CD4-positive, alpha-beta T cell (primary cell): ENCODE results near the gene RBMS1. TPM values are rescaled to one million over a fixed set of nuclear protein-coding genes. Genes with fewer than 3 reads are reported as not detected.

ENCODE experiments used
- ATAC-seq: fragments of 200-7000 bp; cut with Tn5 transposase; one replicate; pipeline ENCODE4 v1.10.0; 2022; ENCODE audit warnings: mild to moderate bottlenecking; ENCODE audit not compliant: poor library complexity
- CTCF ChIA-PET: fragments of 350-600 bp; sonication (Branson Sonifier 250); formaldehyde crosslinking; loops from one replicate; lab custom pipeline; 2021; ENCODE audit warnings: antibody characterized with exemption, inconsistent platforms; lab: Charles Lee
- POLR2A ChIA-PET: fragments of 350-600 bp; sonication (Branson Sonifier 250); formaldehyde crosslinking; loops from one replicate; lab custom pipeline; 2021; ENCODE audit warnings: antibody characterized with exemption, inconsistent platforms; lab: Charles Lee
- DNase-seq, 14 experiments: peaks; one replicate each; pipeline ENCODE4 v3.0.0-alpha.2; 2013 to 2020; ENCODE audit warnings: mixed read lengths in 2 of 14
- H3K27ac ChIP-seq, 2 donors: one replicate each; pipeline versions ENCODE4 v1.5.1 to v1.7.0; 2013; ENCODE audit warnings: low read length in 2 of 2, low read depth in 1 of 2, mild to moderate bottlenecking in 1 of 2
- H3K27me3 ChIP-seq, 2 experiments: 1 replicate in 1 of 2; 2 replicates in 1 of 2; pipeline versions ENCODE4 v1.6.1 to v1.7.0; 2013; ENCODE audit warnings: low read length in 2 of 2, control low read depth in 1 of 2, mild to moderate bottlenecking in 1 of 2, moderate library complexity in 1 of 2; ENCODE audit not compliant: insufficient read depth in 2 of 2, control insufficient read depth in 1 of 2
- H3K36me3 ChIP-seq: one replicate; pipeline ENCODE4 v1.6.1; 2013; ENCODE audit warnings: low read length, control low read depth; ENCODE audit not compliant: insufficient read depth
- H3K4me1 ChIP-seq: one replicate; pipeline ENCODE4 v1.6.1; 2013; ENCODE audit warnings: low read length, control low read depth; ENCODE audit not compliant: insufficient read depth
- H3K4me3 ChIP-seq: one replicate; pipeline ENCODE4 v1.5.1; 2013; ENCODE audit warnings: mild to moderate bottlenecking, low read length, moderate library complexity
- H3K9me3 ChIP-seq, 2 experiments: 1 replicate in 1 of 2; 2 replicates in 1 of 2; pipeline versions ENCODE4 v1.6.1 to v1.7.0; 2013; ENCODE audit warnings: low read length in 2 of 2, mild to moderate bottlenecking in 2 of 2, control low read depth in 1 of 2, moderate library complexity in 1 of 2; ENCODE audit not compliant: control insufficient read depth in 1 of 2, insufficient read depth in 1 of 2
- H3K27ac Mint-ChIP-seq: one replicate; pipeline ENCODE4 v1.8.0; 2020; ENCODE audit warnings: mixed read lengths
- H3K27me3 Mint-ChIP-seq: one replicate; pipeline ENCODE4 v1.8.0; 2021; ENCODE audit warnings: mixed read lengths
- H3K36me3 Mint-ChIP-seq: one replicate; pipeline ENCODE4 v1.8.0; 2021; ENCODE audit warnings: low read depth, mixed read lengths
- H3K4me1 Mint-ChIP-seq: one replicate; pipeline ENCODE4 v1.8.0; 2021; ENCODE audit warnings: low read depth, mixed read lengths
- H3K4me3 Mint-ChIP-seq: one replicate; pipeline ENCODE4 v1.8.0; 2020; ENCODE audit warnings: mild to moderate bottlenecking, mixed read lengths
- H3K9me3 Mint-ChIP-seq: one replicate; pipeline ENCODE4 v1.8.0; 2020; ENCODE audit warnings: mixed read lengths
- intact Hi-C, 2 experiments: fragments of 100-400 bp; cut with DNase I in 1 of 2; cut with micrococcal nuclease in 1 of 2; formaldehyde crosslinking; loops; one replicate each; pipeline versions ENCODE4 v1.15.1 to v1.9.0; 2023 to 2025; cut with DNase I, micrococcal nuclease
- total RNA-seq, 174 experiments: library from RNA in 2 of 174; stranded (reverse) in 2 of 174; gene quantifications; one replicate each; pipeline ENCODE4 v1.2.3 and lab custom pipeline; 2021 to 2026
- TF ChIP-seq, protein P1 (sequence below): fragments of 200-600 bp; IDR thresholded peaks from one replicate; pipeline ENCODE4 v1.8.0; 2022; ENCODE audit warnings: antibody characterized with exemption, mild to moderate bottlenecking

RBMS1 gene
- total RNA-seq, 2 experiments from 2014 or later, result 88.6 to 90.3 TPM

DNA sequence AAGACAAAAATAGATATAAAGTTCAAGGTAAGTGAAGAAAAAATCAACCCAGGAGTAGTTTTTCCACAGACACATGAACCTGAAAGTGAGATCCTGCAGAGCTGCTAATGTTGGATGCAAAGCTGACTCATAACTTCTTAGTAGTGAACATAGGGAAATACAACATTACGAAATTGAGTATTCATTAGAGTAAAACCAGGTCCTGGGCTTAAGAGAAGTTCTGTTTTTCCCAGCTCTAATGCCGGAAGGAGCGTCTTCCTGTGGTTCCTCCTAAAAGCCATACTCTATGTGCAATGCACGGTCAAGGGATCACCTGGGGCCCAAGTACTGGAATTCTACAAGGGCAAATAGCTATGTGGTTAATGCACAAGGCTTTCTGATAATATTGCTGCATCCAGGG lies 141.7 kb downstream of the RBMS1 start:
- intact Hi-C loops, result loop anchor here in 1 of 2 experiments (2.0 kb wide), 1 partner anchor 643 kb away; no protein-coding TSS in a partner anchor
- no peaks in the 10 kb centered on the region for H3K27me3 Mint-ChIP-seq

DNA sequence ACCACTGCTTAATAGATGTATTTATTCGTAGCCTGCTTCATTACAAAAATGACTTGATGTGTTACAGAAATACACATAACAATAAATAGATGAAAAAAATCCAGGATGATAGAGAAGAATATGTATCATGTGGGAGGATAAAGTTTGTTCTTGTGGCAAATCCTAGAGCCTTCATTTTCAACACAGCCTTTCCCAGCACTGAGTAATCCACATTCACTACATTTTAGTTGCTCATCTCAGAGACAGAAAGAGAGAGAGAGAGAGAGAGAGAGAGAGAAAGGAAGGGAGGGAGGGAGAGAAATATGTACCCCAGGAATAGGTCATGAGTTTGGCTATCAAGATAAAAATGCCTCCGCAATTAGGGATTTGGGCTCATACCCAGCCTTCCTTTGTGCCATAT lies 144.3 kb downstream of the RBMS1 start:
- no peaks in the 10 kb centered on the region for H3K27me3 Mint-ChIP-seq
- no peak overlapping the region for H3K27ac ChIP-seq
- H3K27me3 ChIP-seq, result no peaks in the 10 kb centered on the region
- H3K9me3 ChIP-seq, result no peaks in the 10 kb centered on the region
- peaks cover 8% of the 10 kb centered on the region for H3K36me3 ChIP-seq
- DNase-seq (no peak), ATAC-seq (no peak)
- CTCF ChIA-PET, result no interaction called here
- H3K4me1 ChIP-seq, result peaks cover 12% of the 10 kb centered on the region
- peak overlapping the region; percentile 19 for H3K27ac Mint-ChIP-seq
- intact Hi-C loops, result no loop called here
- H3K9me3 Mint-ChIP-seq, result no peaks in the 10 kb centered on the region
- no peak overlapping the region for H3K4me3 ChIP-seq
- H3K4me1 Mint-ChIP-seq, result peaks cover 86% of the 10 kb centered on the region
- H3K36me3 Mint-ChIP-seq, result peaks cover 36% of the 10 kb centered on the region
- TF ChIP-seq, protein P1, sequence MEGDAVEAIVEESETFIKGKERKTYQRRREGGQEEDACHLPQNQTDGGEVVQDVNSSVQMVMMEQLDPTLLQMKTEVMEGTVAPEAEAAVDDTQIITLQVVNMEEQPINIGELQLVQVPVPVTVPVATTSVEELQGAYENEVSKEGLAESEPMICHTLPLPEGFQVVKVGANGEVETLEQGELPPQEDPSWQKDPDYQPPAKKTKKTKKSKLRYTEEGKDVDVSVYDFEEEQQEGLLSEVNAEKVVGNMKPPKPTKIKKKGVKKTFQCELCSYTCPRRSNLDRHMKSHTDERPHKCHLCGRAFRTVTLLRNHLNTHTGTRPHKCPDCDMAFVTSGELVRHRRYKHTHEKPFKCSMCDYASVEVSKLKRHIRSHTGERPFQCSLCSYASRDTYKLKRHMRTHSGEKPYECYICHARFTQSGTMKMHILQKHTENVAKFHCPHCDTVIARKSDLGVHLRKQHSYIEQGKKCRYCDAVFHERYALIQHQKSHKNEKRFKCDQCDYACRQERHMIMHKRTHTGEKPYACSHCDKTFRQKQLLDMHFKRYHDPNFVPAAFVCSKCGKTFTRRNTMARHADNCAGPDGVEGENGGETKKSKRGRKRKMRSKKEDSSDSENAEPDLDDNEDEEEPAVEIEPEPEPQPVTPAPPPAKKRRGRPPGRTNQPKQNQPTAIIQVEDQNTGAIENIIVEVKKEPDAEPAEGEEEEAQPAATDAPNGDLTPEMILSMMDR, result no peak
- POLR2A ChIA-PET, result no interaction called here
- no peak overlapping the region for H3K4me3 Mint-ChIP-seq

More for the DNA sequence above, 141.7 kb downstream of the RBMS1 start:
- Mint-ChIP-seq H3K27ac (no peak overlapping the region), H3K36me3 (peaks cover 47% of the 10 kb centered on the region), H3K4me1 (peaks cover 87% of the 10 kb centered on the region), H3K9me3 (peaks cover 2% of the 10 kb centered on the region), H3K4me3 (no peak overlapping the region)
- no peak overlapping the region for H3K27ac ChIP-seq
- ATAC-seq (no peak), DNase-seq (peak in 2 of 14 experiments; percentile 32 to 37)
- CTCF ChIA-PET, result no interaction called here
- no peaks in the 10 kb centered on the region for H3K9me3 ChIP-seq
- POLR2A ChIA-PET, result no interaction called here
- TF ChIP-seq, protein P1, result no peak
- H3K4me1 ChIP-seq, result no peaks in the 10 kb centered on the region
- peaks cover 8% of the 10 kb centered on the region for H3K36me3 ChIP-seq
- H3K4me3 ChIP-seq, result no peak overlapping the region
- no peaks in the 10 kb centered on the region for H3K27me3 ChIP-seq

DNA sequence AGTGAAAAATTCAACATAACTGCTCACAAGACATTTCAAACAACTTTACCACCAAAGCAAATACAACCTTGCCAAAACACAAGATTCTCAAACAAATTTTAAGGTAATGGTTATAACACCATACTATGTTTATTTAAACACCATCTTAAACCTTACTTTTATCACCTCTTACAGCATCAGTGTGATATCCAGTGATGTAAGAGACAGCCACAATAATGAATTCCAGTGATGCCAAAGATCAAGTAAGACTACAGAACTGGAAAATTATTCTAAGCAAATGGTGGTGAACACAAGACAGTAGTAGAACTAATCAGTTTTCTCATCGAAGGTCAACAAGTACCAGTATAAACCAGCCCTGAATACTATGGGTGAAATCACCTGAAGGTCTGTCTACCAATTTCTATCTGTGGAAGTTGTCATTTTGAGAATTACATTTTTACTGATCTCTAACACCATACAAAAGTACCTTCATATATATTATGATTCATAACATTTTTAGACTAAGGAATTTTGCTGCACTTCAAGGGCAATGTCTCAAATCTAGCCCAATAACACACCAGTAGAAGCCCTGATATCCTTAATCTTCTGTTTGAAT lies 146.2 kb downstream of the RBMS1 start:
- POLR2A ChIA-PET, result interaction anchor here (1.2 kb wide), 1 partner anchor 14 kb away, joined by 3 read pairs; no protein-coding TSS in a partner anchor
- CTCF ChIA-PET, result no interaction called here

More for the DNA sequence above, 146.2 kb downstream of the RBMS1 start:
- peaks cover 8% of the 10 kb centered on the region for H3K36me3 ChIP-seq
- intact Hi-C loops, result loop anchor here in 1 of 2 experiments (2.0 kb wide), 1 partner anchor 15 kb away; no protein-coding TSS in a partner anchor
- no peak for DNase-seq
- no peaks in the 10 kb centered on the region for H3K27me3 ChIP-seq
- Mint-ChIP-seq H3K4me3 (no peak overlapping the region), H3K4me1 (peaks cover 86% of the 10 kb centered on the region), H3K9me3 (no peaks in the 10 kb centered on the region), H3K27ac (peak overlapping the region; percentile 49), H3K27me3 (no peaks in the 10 kb centered on the region), H3K36me3 (peaks cover 32% of the 10 kb centered on the region)
- TF ChIP-seq, protein P1, result no peak
- H3K27ac ChIP-seq, result no peak overlapping the region
- no peak overlapping the region for H3K4me3 ChIP-seq
- ATAC-seq, result no peak
- peaks cover 18% of the 10 kb centered on the region for H3K4me1 ChIP-seq
- no peaks in the 10 kb centered on the region for H3K9me3 ChIP-seq
